Activated naive CD4-positive, alpha-beta T cell treated with anti-CD3 and anti-CD28 coated beads, Interleukin-2, amount 10 ng/mL, durations not matched to agents 5 hours and 36 hours (primary cell): ENCODE results near the gene SRPX2. TPM values are rescaled to one million over a fixed set of nuclear protein-coding genes. Genes with fewer than 3 reads are reported as not detected.

Source experiments
- total RNA-seq, 2 experiments: library from RNA; stranded (reverse); gene quantifications; one replicate each; pipeline ENCODE4 v1.2.3, GENCODE V29; 2021

SRPX2 gene, protein sequence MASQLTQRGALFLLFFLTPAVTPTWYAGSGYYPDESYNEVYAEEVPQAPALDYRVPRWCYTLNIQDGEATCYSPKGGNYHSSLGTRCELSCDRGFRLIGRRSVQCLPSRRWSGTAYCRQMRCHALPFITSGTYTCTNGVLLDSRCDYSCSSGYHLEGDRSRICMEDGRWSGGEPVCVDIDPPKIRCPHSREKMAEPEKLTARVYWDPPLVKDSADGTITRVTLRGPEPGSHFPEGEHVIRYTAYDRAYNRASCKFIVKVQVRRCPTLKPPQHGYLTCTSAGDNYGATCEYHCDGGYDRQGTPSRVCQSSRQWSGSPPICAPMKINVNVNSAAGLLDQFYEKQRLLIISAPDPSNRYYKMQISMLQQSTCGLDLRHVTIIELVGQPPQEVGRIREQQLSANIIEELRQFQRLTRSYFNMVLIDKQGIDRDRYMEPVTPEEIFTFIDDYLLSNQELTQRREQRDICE
- not detected for total RNA-seq

DNA sequence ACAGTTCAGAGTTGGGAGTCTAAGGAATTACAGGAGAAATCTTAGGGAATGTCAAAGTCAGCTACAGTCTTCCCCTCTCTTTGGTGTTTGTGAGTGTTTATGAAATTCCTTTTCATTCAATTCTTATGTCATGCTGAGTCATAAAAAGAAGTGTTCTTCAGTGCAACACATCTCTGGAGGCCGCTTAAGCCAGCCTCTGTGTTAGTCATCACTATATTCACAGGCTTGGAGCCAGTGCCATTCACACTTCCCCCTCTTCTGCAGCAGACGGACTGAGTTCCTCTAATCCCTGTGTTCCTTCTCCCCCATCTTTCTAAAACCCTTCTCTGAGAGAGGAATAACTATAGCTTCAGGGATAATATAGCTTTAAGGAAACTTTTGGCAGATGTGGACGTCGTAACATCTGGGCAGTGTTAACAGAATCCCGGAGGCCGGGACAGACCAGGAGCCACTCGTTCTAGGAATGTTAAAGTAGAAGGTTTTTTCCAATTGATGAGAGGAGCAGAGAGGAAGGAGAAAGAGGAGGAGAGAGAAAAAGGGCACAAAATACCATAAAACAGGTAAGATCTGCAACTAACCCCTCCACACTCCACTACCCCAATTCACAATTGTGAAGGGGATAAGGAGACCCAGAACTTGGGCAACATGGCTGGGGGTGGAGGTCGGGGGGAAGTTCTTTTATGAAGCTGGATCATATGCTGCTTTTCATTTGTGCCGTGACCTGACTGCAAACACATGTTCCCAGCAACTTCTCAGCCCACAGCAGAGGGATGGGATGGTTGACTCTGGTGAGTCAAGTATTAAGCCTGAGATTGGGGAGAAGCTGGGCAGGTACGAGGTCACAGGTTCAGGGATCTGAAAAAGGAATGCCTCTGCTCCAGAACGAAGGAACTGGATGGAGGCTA, at the start of gene SRPX2:
Gene SRPX2 (plus strand): TSS at position 244 of the 905 bp plus-strand sequence. CDS start 2,124 bp downstream, outside the sequence.

DNA sequence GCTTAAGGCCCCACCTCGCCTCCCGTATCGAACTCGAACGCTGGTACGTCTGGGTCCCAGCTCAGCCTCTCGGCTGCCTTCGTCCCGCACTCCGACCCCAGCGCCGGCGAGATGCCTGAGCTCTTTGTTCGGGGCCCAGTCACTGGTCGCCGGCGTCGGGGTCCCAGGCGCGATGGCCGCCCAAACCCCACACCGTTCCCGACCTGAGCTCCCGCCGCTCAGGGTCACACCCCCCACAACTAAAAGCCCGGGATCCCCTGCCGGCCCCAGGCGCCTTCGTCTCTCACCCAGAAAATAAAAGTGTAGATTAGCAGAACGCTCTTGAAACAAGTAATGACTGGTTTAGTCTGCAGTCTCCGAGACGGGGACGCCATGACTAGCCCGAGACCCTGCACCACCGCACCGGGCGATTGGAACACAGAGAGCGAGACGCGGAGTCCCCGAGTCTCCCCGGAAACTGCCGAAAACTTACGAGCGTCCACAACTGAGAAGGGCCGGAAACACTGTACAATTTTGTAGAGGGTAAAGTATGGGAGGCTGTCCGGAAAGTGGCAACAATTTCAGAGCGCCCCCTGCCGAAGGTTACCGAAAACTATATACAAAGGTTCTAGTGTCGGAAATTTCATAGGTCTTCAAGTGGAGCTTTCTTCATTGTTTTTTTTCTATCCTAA, 7.5 kb upstream of the SRPX2 start, which contains the start of gene TSPAN6:
Gene TSPAN6 (minus strand): TSS at position 486 of the 671 bp plus-strand sequence. CDS start 112 bp downstream, at position 374.

Other genes starting within 250 kb of the SRPX2 start
- not detected for gene PCDH19, start 233.9 kb upstream of the SRPX2 start, total RNA-seq
- not detected for gene TNMD, start 59.3 kb upstream of the SRPX2 start, total RNA-seq
- not detected for gene TSPAN6, start 7.4 kb upstream of the SRPX2 start, total RNA-seq
- gene SYTL4, start 87.9 kb downstream of the SRPX2 start, total RNA-seq = not detected
- 10 to 100 TPM; 27.3 to 28.0 TPM for gene CSTF2, start 176.2 kb downstream of the SRPX2 start, total RNA-seq
- gene NOX1, start 230.2 kb downstream of the SRPX2 start, total RNA-seq = not detected